HUES48 (cell line): ENCODE measurements around the gene AARS2.

Source experiments
- H3K27ac ChIP-seq: one replicate; pipeline ENCODE4 v1.7.0; 2013; ENCODE audit warnings: low read depth, low read length, inconsistent platforms
- H3K27me3 ChIP-seq: 2 replicates; pipeline ENCODE4 v1.6.1; 2013; ENCODE audit warnings: mild to moderate bottlenecking, low read length; ENCODE audit not compliant: control insufficient read depth, insufficient read depth
- H3K36me3 ChIP-seq: 2 replicates; pipeline ENCODE4 v1.6.1; 2013; ENCODE audit warnings: low read length; ENCODE audit not compliant: control insufficient read depth, insufficient read depth
- H3K4me1 ChIP-seq: 2 replicates; pipeline ENCODE4 v1.6.1; 2013; ENCODE audit warnings: mild to moderate bottlenecking, low read length; ENCODE audit not compliant: control insufficient read depth, insufficient read depth
- H3K4me3 ChIP-seq: 2 replicates; pipeline ENCODE4 v1.5.1; 2013; ENCODE audit warnings: mild to moderate bottlenecking, low read depth, low read length
- H3K9ac ChIP-seq: 2 replicates; pipeline ENCODE4 v1.6.1; 2013; ENCODE audit warnings: mild to moderate bottlenecking, low read depth, low read length, moderate library complexity
- H3K9me3 ChIP-seq: 2 replicates; pipeline ENCODE4 v1.6.1; 2013; ENCODE audit warnings: low read length; ENCODE audit not compliant: control insufficient read depth, insufficient read depth

AARS2 gene

GRCh38 chr6:44300292-44300823 is 12.8 kb downstream of the AARS2 start:
- Histone ChIP-seq H3K27me3 (peaks cover 25% of the 10 kb centered on the region), H3K4me1 (peaks cover 7% of the 10 kb centered on the region; the same call in 1 of the 2 replicates), H3K27ac (no peak overlapping the region), H3K9me3 (no peaks in the 10 kb centered on the region), H3K9ac (no peak overlapping the region), H3K36me3 (peaks cover 59% of the 10 kb centered on the region), H3K4me3 (no peak overlapping the region)

GRCh38 chr6:44298864-44299263 is 14.3 kb downstream of the AARS2 start:
- Histone ChIP-seq H3K27me3 (peaks cover 32% of the 10 kb centered on the region), H3K4me1 (peaks cover 7% of the 10 kb centered on the region; the same call in 1 of the 2 replicates), H3K36me3 (peaks cover 44% of the 10 kb centered on the region), H3K9ac (no peak overlapping the region), H3K9me3 (no peaks in the 10 kb centered on the region), H3K4me3 (no peak overlapping the region), H3K27ac (no peak overlapping the region)

GRCh38 chr6:44298055-44298803 is 14.9 kb downstream of the AARS2 start:
- Histone ChIP-seq H3K4me3 (peak overlapping the region; percentile 78), H3K9ac (no peak overlapping the region; the same call in 1 of the 2 replicates), H3K4me1 (peaks cover 7% of the 10 kb centered on the region; the same call in 1 of the 2 replicates)

GRCh38 chr6:44297063-44298038 is 15.8 kb downstream of the AARS2 start:
- Histone ChIP-seq H3K36me3 (peaks cover 29% of the 10 kb centered on the region), H3K27ac (no peak overlapping the region), H3K9me3 (no peaks in the 10 kb centered on the region), H3K4me1 (peaks cover 7% of the 10 kb centered on the region; the same call in 1 of the 2 replicates), H3K9ac (peak overlapping the region; percentile 32; the same call in 1 of the 2 replicates), H3K27me3 (peaks cover 34% of the 10 kb centered on the region), H3K4me3 (peak overlapping the region; percentile 78)

More at GRCh38 chr6:44298055-44298803, 14.9 kb downstream of the AARS2 start:
- H3K9me3 ChIP-seq = no peaks in the 10 kb centered on the region
- H3K27me3 ChIP-seq = peaks cover 32% of the 10 kb centered on the region
- peaks cover 37% of the 10 kb centered on the region for H3K36me3 ChIP-seq
- H3K27ac ChIP-seq = no peak overlapping the region

GRCh38 chr6:44294832-44295791 is 18.0 kb downstream of the AARS2 start:
- H3K36me3 ChIP-seq = peaks cover 6% of the 10 kb centered on the region
- H3K27me3 ChIP-seq = peaks cover 37% of the 10 kb centered on the region
- no peak overlapping the region for H3K27ac ChIP-seq
- H3K4me1 ChIP-seq = peaks cover 7% of the 10 kb centered on the region; the same call in 1 of the 2 replicates
- no peak overlapping the region for H3K4me3 ChIP-seq
- H3K9ac ChIP-seq = no peak overlapping the region
- no peaks in the 10 kb centered on the region for H3K9me3 ChIP-seq

GRCh38 chr6:44292661-44293365 is 20.3 kb downstream of the AARS2 start:
- H3K9me3 ChIP-seq = no peaks in the 10 kb centered on the region
- no peaks in the 10 kb centered on the region for H3K36me3 ChIP-seq
- no peak overlapping the region for H3K9ac ChIP-seq
- peaks cover 32% of the 10 kb centered on the region for H3K27me3 ChIP-seq
- H3K27ac ChIP-seq = no peak overlapping the region
- peaks cover 7% of the 10 kb centered on the region; the same call in 1 of the 2 replicates for H3K4me1 ChIP-seq
- H3K4me3 ChIP-seq = no peak overlapping the region

GRCh38 chr6:44291841-44292240 is 21.3 kb downstream of the AARS2 start:
- H3K4me3 ChIP-seq = no peak overlapping the region
- H3K27me3 ChIP-seq = peaks cover 35% of the 10 kb centered on the region
- no peaks in the 10 kb centered on the region for H3K36me3 ChIP-seq

GRCh38 chr6:44289726-44290260 is 23.4 kb downstream of the AARS2 start:
- Histone ChIP-seq H3K27me3 (peaks cover 22% of the 10 kb centered on the region), H3K9me3 (no peaks in the 10 kb centered on the region), H3K4me1 (no peaks in the 10 kb centered on the region), H3K9ac (no peak overlapping the region), H3K36me3 (no peaks in the 10 kb centered on the region), H3K4me3 (no peak overlapping the region), H3K27ac (no peak overlapping the region)

More at GRCh38 chr6:44291841-44292240, 21.3 kb downstream of the AARS2 start:
- Histone ChIP-seq H3K9ac (no peak overlapping the region), H3K9me3 (no peaks in the 10 kb centered on the region), H3K27ac (no peak overlapping the region), H3K4me1 (peaks cover 5% of the 10 kb centered on the region; the same call in 1 of the 2 replicates)

GRCh38 chr6:44286747-44287146 is 26.4 kb downstream of the AARS2 start:
- no peaks in the 10 kb centered on the region for H3K36me3 ChIP-seq
- H3K9ac ChIP-seq = no peak overlapping the region
- peaks cover 28% of the 10 kb centered on the region for H3K27me3 ChIP-seq
- H3K9me3 ChIP-seq = no peaks in the 10 kb centered on the region
- no peak overlapping the region for H3K27ac ChIP-seq
- no peak overlapping the region for H3K4me3 ChIP-seq
- no peaks in the 10 kb centered on the region for H3K4me1 ChIP-seq
